Left lobe of liver (tissue), 2 donors: ENCODE results near the gene CDV3. TPM values are rescaled to one million over a fixed set of nuclear protein-coding genes. Genes with fewer than 3 reads are reported as not detected.
A peak's percentile ranks its signal among the peaks of the same experiment; 100 is the strongest.

Source experiments
- ATAC-seq: fragments of 200-7000 bp; cut with Tn5 transposase; one replicate; pipeline ENCODE4 v1.9.1; 2020; ENCODE audit warnings: mild to moderate bottlenecking, moderate library complexity
- DNase-seq: peaks from one replicate; pipeline ENCODE4 v3.0.0-alpha.2; 2020; ENCODE audit warnings: low spot score
- total RNA-seq: library from RNA; stranded (reverse); gene quantifications from one replicate; pipeline ENCODE4 v1.2.1, GENCODE V29; 2021
- donor health status: DM: no; HTN: no; CAD: no; lungs with moderate emphysema.
- donor health status: DM: no; HTN: yes; CAD: no.

The CDV3 gene
- total RNA-seq, 1 donor from 2014 or later: 60.3 TPM

GRCh38 chr3:133600572-133601081, 27.1 kb downstream of the CDV3 start:
- DNase-seq (no peak), ATAC-seq (no peak)

DNA sequence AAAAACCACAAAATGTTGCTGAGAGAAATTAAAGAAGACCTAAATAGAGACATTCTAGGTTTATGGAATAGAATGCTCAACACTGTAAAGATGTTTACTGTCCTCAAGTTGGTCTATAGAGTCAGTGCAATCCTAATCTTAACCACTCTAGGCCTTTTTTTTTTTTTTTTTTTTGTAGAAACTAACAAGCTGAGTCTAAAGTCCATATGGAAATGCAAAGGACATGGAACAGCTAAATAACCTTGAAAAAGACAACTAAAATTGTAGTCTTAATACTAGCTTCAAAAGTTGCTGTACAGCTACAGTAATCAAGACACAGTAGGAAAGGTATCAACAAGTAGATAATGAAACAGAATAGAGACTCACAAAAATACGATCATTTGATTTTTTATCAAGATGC, 32.9 kb downstream of the CDV3 start:
- ATAC-seq (peak; percentile 52), DNase-seq (no peak)

DNA sequence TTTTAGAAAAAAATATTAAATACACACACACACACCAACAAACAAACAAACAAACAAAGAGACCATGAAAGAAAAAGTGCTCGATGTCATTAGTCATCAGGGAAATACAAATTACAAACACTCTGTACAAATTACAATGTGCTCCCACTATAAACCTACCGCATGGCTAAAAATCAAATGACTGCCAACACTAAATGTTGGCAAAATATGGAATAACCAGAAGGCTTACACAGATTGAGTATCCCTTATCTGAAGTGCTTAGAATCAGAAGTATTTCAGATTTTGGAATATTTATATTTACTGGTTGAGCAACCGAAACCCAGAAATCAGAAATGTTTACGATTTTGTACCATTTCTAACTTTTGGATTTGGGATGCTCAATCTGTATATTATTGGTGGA, 33.4 kb downstream of the CDV3 start:
- ATAC-seq (no peak), DNase-seq (no peak)

DNA sequence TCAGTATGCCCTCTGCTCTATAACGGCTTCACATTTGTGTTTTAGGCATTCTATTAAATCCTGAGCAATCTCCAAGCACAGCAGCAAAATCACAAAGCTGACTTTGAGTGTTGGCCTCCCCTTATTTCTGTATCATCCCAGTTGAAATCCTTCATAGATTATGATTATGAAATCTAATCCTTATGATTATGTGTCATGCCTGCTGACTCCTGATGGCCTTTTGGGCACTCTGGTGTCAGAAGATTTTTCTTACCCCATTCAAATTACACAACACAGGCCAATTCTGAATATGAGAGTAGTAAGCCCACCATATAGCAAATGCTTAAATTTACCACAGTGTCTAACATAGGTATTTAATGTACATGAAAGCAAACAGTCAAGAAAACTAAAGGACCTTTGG, 34.3 kb downstream of the CDV3 start:
- ATAC-seq (no peak), DNase-seq (no peak)

- ATAC-seq: no peak
- DNase-seq: no peak
Observed at GRCh38 chr3:133608388-133608787, 34.9 kb downstream of the CDV3 start.

GRCh38 chr3:133610031-133610430, 36.5 kb downstream of the CDV3 start:
- no peak for DNase-seq

DNA sequence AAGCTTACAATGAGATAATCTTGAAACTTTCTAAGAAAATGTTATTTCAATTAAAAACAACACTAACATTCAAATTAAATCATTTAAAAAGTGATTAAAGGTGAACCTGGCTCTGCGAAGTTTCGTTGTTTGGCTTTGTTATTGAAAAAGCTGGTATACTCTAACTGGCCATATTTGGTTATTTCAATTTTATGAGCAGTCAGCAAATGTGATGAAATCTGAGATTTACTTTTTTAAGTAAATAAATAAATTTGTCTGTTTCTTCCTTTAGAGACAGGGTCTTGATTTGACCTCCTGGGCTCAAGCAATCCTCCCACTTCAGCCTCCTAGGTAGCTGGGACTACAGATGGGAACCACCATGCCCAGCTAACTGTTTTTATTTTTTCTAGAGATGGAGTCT, 38.0 kb downstream of the CDV3 start:
- ATAC-seq (no peak), DNase-seq (no peak)

More at GRCh38 chr3:133610031-133610430, 36.5 kb downstream of the CDV3 start:
- ATAC-seq: no peak

DNA sequence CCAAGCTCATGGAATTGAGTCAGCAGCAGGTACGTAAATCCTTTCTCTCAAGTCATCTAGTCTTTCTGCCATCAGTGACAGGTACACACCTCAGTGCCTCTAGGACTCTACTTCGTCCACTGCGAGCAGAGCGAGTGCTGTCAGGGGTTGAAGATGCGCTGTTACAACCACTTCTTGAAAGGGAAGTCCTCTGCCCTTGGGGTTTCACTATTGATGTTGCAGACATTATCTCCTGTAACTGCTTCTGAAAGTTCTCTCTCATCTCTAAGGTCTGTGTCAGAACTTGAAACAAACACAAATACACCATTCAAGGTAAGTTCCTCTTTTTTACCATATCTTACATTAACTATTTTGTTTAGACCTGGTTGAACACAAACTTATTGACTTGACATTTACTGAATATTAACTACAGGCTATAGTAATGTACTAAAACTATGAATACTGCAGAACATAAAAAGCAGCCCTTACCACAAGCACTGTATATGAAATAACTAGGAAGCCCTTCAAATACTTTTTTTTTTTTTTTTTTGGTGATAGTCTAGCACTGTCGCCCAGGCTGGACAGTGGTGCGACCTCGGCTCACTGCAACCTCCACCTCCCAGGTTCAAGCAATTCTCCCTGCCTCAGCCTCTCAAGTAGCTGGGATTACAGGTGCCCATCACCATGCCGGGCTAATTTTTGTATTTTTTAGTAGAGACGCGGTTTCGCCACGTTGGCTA, 46.7 kb downstream of the CDV3 start:
- no peak for DNase-seq
- ATAC-seq: no peak

- no peak for ATAC-seq
- no peak for DNase-seq
Observed at GRCh38 chr3:133627789-133628188, 54.3 kb downstream of the CDV3 start.

DNA sequence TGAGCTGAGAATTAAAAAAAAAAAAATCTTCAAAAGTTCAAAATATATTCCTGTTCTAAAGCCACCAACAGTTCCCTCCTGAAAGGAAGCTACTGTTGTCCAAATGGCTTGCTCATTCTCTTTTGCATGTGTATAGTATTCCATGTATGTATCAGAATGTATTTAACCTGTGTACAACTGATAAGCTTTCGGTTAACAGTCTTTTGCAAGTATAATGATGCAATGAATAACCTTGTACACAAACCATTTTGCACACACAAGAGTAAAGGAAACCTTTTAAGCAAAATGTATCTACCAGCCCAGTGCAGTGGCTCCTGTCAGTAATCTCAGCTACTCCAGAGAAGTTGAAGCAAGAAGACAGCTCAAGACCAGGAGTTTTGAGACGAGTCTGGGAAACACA, 55.7 kb downstream of the CDV3 start:
- ATAC-seq: no peak
- DNase-seq: no peak

- ATAC-seq (peak; percentile 52), DNase-seq (no peak)
Observed at GRCh38 chr3:133633439-133633838, 60.0 kb downstream of the CDV3 start.

Other genes with a start within 250 kb of the CDV3 start
- not detected for gene BFSP2, start 173.6 kb upstream of the CDV3 start, total RNA-seq
- gene TOPBP1, start 88.3 kb downstream of the CDV3 start, total RNA-seq: 7.0 TPM
- gene TF, start 172.7 kb downstream of the CDV3 start, total RNA-seq: 25,131 TPM
- 73.3 TPM for gene SRPRB, start 232.1 kb downstream of the CDV3 start, total RNA-seq